Measurements from ENCODE around the gene ABCA1. TPM values are rescaled to one million over a fixed set of nuclear protein-coding genes. Genes with fewer than 3 reads are reported as not detected.

Gene ABCA1
- total and polyA plus RNA-seq, 2 donors (not counting 1 experiment from before 2014, with no cell fraction given): 11.5 to 60.4 TPM

- TF ChIP-seq, protein P1, sequence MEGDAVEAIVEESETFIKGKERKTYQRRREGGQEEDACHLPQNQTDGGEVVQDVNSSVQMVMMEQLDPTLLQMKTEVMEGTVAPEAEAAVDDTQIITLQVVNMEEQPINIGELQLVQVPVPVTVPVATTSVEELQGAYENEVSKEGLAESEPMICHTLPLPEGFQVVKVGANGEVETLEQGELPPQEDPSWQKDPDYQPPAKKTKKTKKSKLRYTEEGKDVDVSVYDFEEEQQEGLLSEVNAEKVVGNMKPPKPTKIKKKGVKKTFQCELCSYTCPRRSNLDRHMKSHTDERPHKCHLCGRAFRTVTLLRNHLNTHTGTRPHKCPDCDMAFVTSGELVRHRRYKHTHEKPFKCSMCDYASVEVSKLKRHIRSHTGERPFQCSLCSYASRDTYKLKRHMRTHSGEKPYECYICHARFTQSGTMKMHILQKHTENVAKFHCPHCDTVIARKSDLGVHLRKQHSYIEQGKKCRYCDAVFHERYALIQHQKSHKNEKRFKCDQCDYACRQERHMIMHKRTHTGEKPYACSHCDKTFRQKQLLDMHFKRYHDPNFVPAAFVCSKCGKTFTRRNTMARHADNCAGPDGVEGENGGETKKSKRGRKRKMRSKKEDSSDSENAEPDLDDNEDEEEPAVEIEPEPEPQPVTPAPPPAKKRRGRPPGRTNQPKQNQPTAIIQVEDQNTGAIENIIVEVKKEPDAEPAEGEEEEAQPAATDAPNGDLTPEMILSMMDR (conservative IDR thresholded peaks at IDR 0.05 in 1 of 2, IDR thresholded peaks at IDR 0.05 in 1 of 2; ENCODE audit: low read depth in 1 of 2, low read length in 2 of 2): no peak
- TF ChIP-seq EZH2 (IDR thresholded peaks at IDR 0.05; ENCODE audit: low read length, missing control alignments): no peak
- no peaks in the 10 kb centered on the region for H4K20me1 ChIP-seq (ENCODE audit: control insufficient read depth, extremely low read depth, insufficient read depth, low read length)
- H3K27ac ChIP-seq (ENCODE audit: insufficient read depth, low read length): peak overlapping the region; percentile 37
- no peak overlapping the region for H3K9ac ChIP-seq (ENCODE audit: insufficient read depth, low read length)
- H3K4me2 ChIP-seq (ENCODE audit: extremely low read depth, insufficient read depth, low read length): peak overlapping the region; percentile 25
- peaks cover 2% of the 10 kb centered on the region for H3K79me2 ChIP-seq (ENCODE audit: control insufficient read depth, insufficient read depth, low read length)
- peak; percentile 92 to 95 for DNase-seq (ENCODE audit: low read depth in 2 of 2)
- H3K4me3 ChIP-seq (replicated peaks in 1 of 4; ENCODE audit: control extremely low read depth in 1 of 4, insufficient read depth in 1 of 4, low read depth in 3 of 4, low read length in 4 of 4): no peak overlapping the region
- no peak overlapping the region for H2AFZ ChIP-seq (ENCODE audit: low read length)
- no peaks in the 10 kb centered on the region for H3K27me3 ChIP-seq (ENCODE audit: control insufficient read depth, insufficient read depth, low read length)
- no peaks in the 10 kb centered on the region for H3K36me3 ChIP-seq (ENCODE audit: control insufficient read depth, insufficient read depth, low read length)
- H3K4me1 ChIP-seq (ENCODE audit: control insufficient read depth, extremely low read depth, insufficient read depth, low read length): peaks cover 49% of the 10 kb centered on the region
- no peaks in the 10 kb centered on the region for H3K9me3 ChIP-seq (ENCODE audit: control insufficient read depth, insufficient read depth, low read depth, low read length)
Observed at GRCh38 chr9:104868687-104869404, 59.1 kb downstream of the ABCA1 start.

- no peak for DNase-seq (ENCODE audit: low read depth in 2 of 2)
- Histone ChIP-seq H3K79me2 (ENCODE audit: control insufficient read depth, insufficient read depth, low read length) (peaks cover 2% of the 10 kb centered on the region), H3K4me3 (replicated peaks in 1 of 4; ENCODE audit: control extremely low read depth in 1 of 4, insufficient read depth in 1 of 4, low read depth in 3 of 4, low read length in 4 of 4) (no peak overlapping the region), H4K20me1 (ENCODE audit: control insufficient read depth, extremely low read depth, insufficient read depth, low read length) (no peaks in the 10 kb centered on the region), H3K27ac (ENCODE audit: insufficient read depth, low read length) (no peak overlapping the region), H2AFZ (ENCODE audit: low read length) (no peak overlapping the region), H3K9ac (ENCODE audit: insufficient read depth, low read length) (no peak overlapping the region), H3K36me3 (ENCODE audit: control insufficient read depth, insufficient read depth, low read length) (no peaks in the 10 kb centered on the region), H3K27me3 (ENCODE audit: control insufficient read depth, insufficient read depth, low read length) (no peaks in the 10 kb centered on the region), H3K4me2 (ENCODE audit: extremely low read depth, insufficient read depth, low read length) (no peak overlapping the region), H3K4me1 (ENCODE audit: control insufficient read depth, extremely low read depth, insufficient read depth, low read length) (peaks cover 49% of the 10 kb centered on the region), H3K9me3 (ENCODE audit: control insufficient read depth, insufficient read depth, low read depth, low read length) (no peaks in the 10 kb centered on the region)
- TF ChIP-seq, protein P1 (conservative IDR thresholded peaks at IDR 0.05 in 1 of 2, IDR thresholded peaks at IDR 0.05 in 1 of 2; ENCODE audit: low read depth in 1 of 2, low read length in 2 of 2): no peak
Observed at GRCh38 chr9:104868303-104868686, 59.7 kb downstream of the ABCA1 start.

DNA sequence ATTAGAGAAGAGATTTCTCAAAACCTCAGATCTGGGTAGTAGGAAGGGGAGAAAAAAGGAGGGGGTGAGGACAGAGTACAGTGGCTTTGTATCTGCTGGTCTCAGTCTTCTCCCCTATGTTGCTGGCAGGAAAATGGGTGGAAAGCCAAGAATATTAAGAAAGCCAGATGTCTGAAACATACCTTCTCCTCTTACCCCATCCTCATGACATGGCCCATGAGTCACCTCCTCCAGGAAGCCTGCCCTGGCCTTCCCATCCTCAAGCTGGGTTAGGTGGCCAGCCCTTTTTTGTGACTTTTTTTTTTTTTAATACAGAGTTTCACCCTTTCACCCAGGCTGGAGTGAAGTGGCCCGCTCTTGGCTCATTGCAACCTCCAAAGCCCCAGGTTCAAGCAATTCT is 61.8 kb downstream of the ABCA1 start:
- Histone ChIP-seq H3K4me1 (ENCODE audit: control insufficient read depth, extremely low read depth, insufficient read depth, low read length) (peaks cover 42% of the 10 kb centered on the region), H3K79me2 (ENCODE audit: control insufficient read depth, insufficient read depth, low read length) (peaks cover under 1% of the 10 kb centered on the region), H3K9ac (ENCODE audit: insufficient read depth, low read length) (no peak overlapping the region), H3K27me3 (ENCODE audit: control insufficient read depth, insufficient read depth, low read length) (no peaks in the 10 kb centered on the region), H3K36me3 (ENCODE audit: control insufficient read depth, insufficient read depth, low read length) (no peaks in the 10 kb centered on the region), H2AFZ (ENCODE audit: low read length) (no peak overlapping the region), H3K9me3 (ENCODE audit: control insufficient read depth, insufficient read depth, low read depth, low read length) (no peaks in the 10 kb centered on the region), H3K27ac (ENCODE audit: insufficient read depth, low read length) (no peak overlapping the region), H3K4me2 (ENCODE audit: extremely low read depth, insufficient read depth, low read length) (no peak overlapping the region), H3K4me3 (replicated peaks in 1 of 4; ENCODE audit: control extremely low read depth in 1 of 4, insufficient read depth in 1 of 4, low read depth in 3 of 4, low read length in 4 of 4) (no peak overlapping the region), H4K20me1 (ENCODE audit: control insufficient read depth, extremely low read depth, insufficient read depth, low read length) (no peaks in the 10 kb centered on the region)
- DNase-seq (ENCODE audit: low read depth in 2 of 2): peak in 1 of 2 donors; percentile 73
- TF ChIP-seq, protein P1 (conservative IDR thresholded peaks at IDR 0.05 in 1 of 2, IDR thresholded peaks at IDR 0.05 in 1 of 2; ENCODE audit: low read depth in 1 of 2, low read length in 2 of 2): no peak

Data from fibroblast of lung (primary cell).